Natural killer cell (primary cell): Measurements from ENCODE around the gene CLEC10A. TPM values are rescaled to one million over a fixed set of nuclear protein-coding genes. Genes with fewer than 3 reads are reported as not detected.

Experiments
- ATAC-seq, 3 donors: fragments of 150-1000 bp in 2 of 3; fragments of 200-7000 bp in 1 of 3; cut with Tn5 transposase; 1 replicate in 1 of 3; 2 replicates in 2 of 3; pipeline ENCODE4 v1.10.0; 2021; ENCODE audit warnings: mild to moderate bottlenecking in 2 of 3, moderate library complexity in 2 of 3
- DNase-seq, 2 donors: peaks; one replicate each; pipeline versions ENCODE4 v3.0.0 to v3.0.0-alpha.2; 2013 to 2021; ENCODE audit warnings: mixed read lengths in 1 of 2
- H3K27ac ChIP-seq: one replicate; pipeline ENCODE4 v1.5.1; 2013; ENCODE audit warnings: mild to moderate bottlenecking, low read length
- H3K27me3 ChIP-seq: one replicate; pipeline ENCODE4 v1.6.1; 2013; ENCODE audit warnings: low read length; ENCODE audit not compliant: control insufficient read depth, insufficient read depth
- H3K36me3 ChIP-seq: one replicate; pipeline ENCODE4 v1.6.1; 2013; ENCODE audit warnings: low read length; ENCODE audit not compliant: control insufficient read depth, insufficient read depth
- H3K4me1 ChIP-seq: one replicate; pipeline ENCODE4 v1.6.1; 2013; ENCODE audit warnings: low read length; ENCODE audit not compliant: control insufficient read depth, insufficient read depth
- H3K4me3 ChIP-seq: one replicate; pipeline ENCODE4 v1.5.1; 2013; ENCODE audit warnings: low read length
- H3K9me3 ChIP-seq: one replicate; pipeline ENCODE4 v1.6.1; 2013; ENCODE audit warnings: low read length; ENCODE audit not compliant: control insufficient read depth, insufficient read depth
- H3K27ac Mint-ChIP-seq, 2 donors: one replicate each; pipeline ENCODE4 v1.8.0; 2022; ENCODE audit warnings: mild to moderate bottlenecking in 2 of 2, mixed read lengths in 2 of 2, moderate library complexity in 1 of 2
- H3K27me3 Mint-ChIP-seq, 2 donors: one replicate each; pipeline ENCODE4 v1.8.0; 2022; ENCODE audit warnings: low read depth in 2 of 2, mixed read lengths in 2 of 2
- H3K36me3 Mint-ChIP-seq: one replicate; pipeline ENCODE4 v1.8.0; 2022; ENCODE audit warnings: mixed read lengths
- H3K4me1 Mint-ChIP-seq, 2 donors: one replicate each; pipeline ENCODE4 v1.8.0; 2022; ENCODE audit warnings: mixed read lengths in 2 of 2
- H3K4me3 Mint-ChIP-seq: one replicate; pipeline ENCODE4 v1.8.0; 2022; ENCODE audit warnings: mild to moderate bottlenecking, moderate library complexity, mixed read lengths
- H3K9me3 Mint-ChIP-seq, 2 donors: one replicate each; pipeline ENCODE4 v1.8.0; 2022; ENCODE audit warnings: mixed read lengths in 2 of 2
- CTCF ChIP-seq: fragments of 200-600 bp; IDR thresholded peaks from one replicate; pipeline ENCODE4 v1.8.0; 2022; ENCODE audit warnings: antibody characterized with exemption
- WGBS: methylation state at CpG from one replicate; pipeline ENCODE4 v1.1.7; 2013; ENCODE audit warnings: missing lambda C conversion rate; ENCODE audit not compliant: insufficient coverage; 5-methylcytosine and 5-hydroxymethylcytosine counted together
- intact Hi-C: fragments of 100-400 bp; cut with micrococcal nuclease; formaldehyde crosslinking; loops from one replicate; pipeline ENCODE4 v1.14.2; 2022
- total RNA-seq, 4 donors: library from RNA; stranded (reverse); fragments of 120-200 nt in 1 of 4; gene quantifications; one replicate each; pipeline versions ENCODE4 v1.2.3 to v1.2.4, GENCODE V29; 2013 to 2022

The CLEC10A gene
- total RNA-seq, 3 donors from 2014 or later (not counting 1 experiment from before 2014, with no cell fraction given), result 0.54 to 2.2 (median 1.8) TPM

GRCh38 chr17:7068268-7068667 is 11.8 kb downstream of the CLEC10A start:
- Mint-ChIP-seq H3K27me3 (peaks cover 0 to 12% of the 10 kb centered on the region in 2 donors), H3K27ac (no peak overlapping the region), H3K4me3 (no peak overlapping the region), H3K36me3 (peaks cover 12% of the 10 kb centered on the region), H3K4me1 (peaks cover 0 to 6% of the 10 kb centered on the region in 2 donors), H3K9me3 (peaks cover 8% of the 10 kb centered on the region in 2 donors)
- Histone ChIP-seq H3K4me1 (no peaks in the 10 kb centered on the region), H3K27me3 (no peaks in the 10 kb centered on the region), H3K36me3 (no peaks in the 10 kb centered on the region), H3K27ac (no peak overlapping the region), H3K9me3 (peaks cover 13% of the 10 kb centered on the region), H3K4me3 (no peak overlapping the region)
- intact Hi-C loops, result no loop called here
- ATAC-seq (no peak), DNase-seq (no peak)
- WGBS, result no CpG with 5 or more reads among the region's 1 CpG
- TF ChIP-seq CTCF, result no peak

GRCh38 chr17:7067198-7067597 is 12.9 kb downstream of the CLEC10A start:
- Histone ChIP-seq H3K4me3 (no peak overlapping the region), H3K27ac (no peak overlapping the region), H3K27me3 (no peaks in the 10 kb centered on the region), H3K4me1 (no peaks in the 10 kb centered on the region), H3K36me3 (no peaks in the 10 kb centered on the region), H3K9me3 (peaks cover 13% of the 10 kb centered on the region)
- DNase-seq, result no peak
- H3K4me1 Mint-ChIP-seq, result peaks cover 0 to 6% of the 10 kb centered on the region in 2 donors
- no peak for TF ChIP-seq CTCF
- H3K4me3 Mint-ChIP-seq, result no peak overlapping the region
- WGBS, result 100% methylated on average over 1 of the region's 1 CpG
- peaks cover 8% of the 10 kb centered on the region in 2 donors for H3K9me3 Mint-ChIP-seq
- H3K27me3 Mint-ChIP-seq, result peaks cover 0 to 12% of the 10 kb centered on the region in 2 donors
- peaks cover 12% of the 10 kb centered on the region for H3K36me3 Mint-ChIP-seq
- no peak overlapping the region for H3K27ac Mint-ChIP-seq
- ATAC-seq, result no peak
- intact Hi-C loops, result no loop called here

GRCh38 chr17:7064261-7064660 is 15.8 kb downstream of the CLEC10A start:
- Histone ChIP-seq H3K27me3 (no peaks in the 10 kb centered on the region), H3K36me3 (no peaks in the 10 kb centered on the region), H3K4me3 (no peak overlapping the region), H3K9me3 (peaks cover 13% of the 10 kb centered on the region), H3K4me1 (no peaks in the 10 kb centered on the region), H3K27ac (no peak overlapping the region)
- Mint-ChIP-seq H3K9me3 (peaks cover 8% of the 10 kb centered on the region in 2 donors), H3K27me3 (peaks cover under 1 to 7% of the 10 kb centered on the region in 2 donors), H3K4me1 (peaks cover 0 to under 1% of the 10 kb centered on the region in 2 donors), H3K27ac (no peak overlapping the region), H3K36me3 (peaks cover 12% of the 10 kb centered on the region), H3K4me3 (no peak overlapping the region)
- ATAC-seq (no peak), DNase-seq (no peak)
- intact Hi-C loops, result no loop called here
- WGBS, result 87% methylated on average over 4 of the region's 4 CpGs
- no peak for TF ChIP-seq CTCF

- Histone ChIP-seq H3K4me3 (no peak overlapping the region), H3K36me3 (no peaks in the 10 kb centered on the region), H3K4me1 (no peaks in the 10 kb centered on the region), H3K27me3 (no peaks in the 10 kb centered on the region), H3K27ac (no peak overlapping the region), H3K9me3 (peaks cover 12% of the 10 kb centered on the region)
- Mint-ChIP-seq H3K4me3 (no peak overlapping the region), H3K27ac (no peak overlapping the region), H3K9me3 (peaks cover 5% of the 10 kb centered on the region in 2 donors), H3K27me3 (peaks cover 7 to 11% of the 10 kb centered on the region in 2 donors), H3K36me3 (peaks cover 7% of the 10 kb centered on the region), H3K4me1 (peaks cover 0 to 3% of the 10 kb centered on the region in 2 donors)
- WGBS, result 80% methylated on average over 5 of the region's 6 CpGs
- ATAC-seq, result no peak
- TF ChIP-seq CTCF, result no peak
- intact Hi-C loops, result no loop called here
- DNase-seq, result no peak
Measured at GRCh38 chr17:7063518-7064094, 16.4 kb downstream of the CLEC10A start.
